Right atrium auricular region (tissue), 2 donors: ENCODE data around the gene FGFRL1. TPM values are rescaled to one million over a fixed set of nuclear protein-coding genes. Genes with fewer than 3 reads are reported as not detected.
"Not testable (repeated sequence)": the region's sequence is repeated elsewhere in the genome, so short reads cannot be mapped to it uniquely, and the experiment has no call there.

Experiments used
- DNase-seq: peaks from one replicate; pipeline ENCODE4 v3.0.0-alpha.2; 2019; ENCODE audit warnings: low spot score
- H3K27ac ChIP-seq, 2 donors: fragments of 200-600 bp; sonication (generic); 1 replicate in 1 of 2; 2 replicates in 1 of 2; pipeline ENCODE4 v1.5.1; 2016 to 2019
- H3K27me3 ChIP-seq, 2 donors: fragments of 200-600 bp; sonication (generic); one replicate each; pipeline versions ENCODE4 v1.5.1 to v1.6.0; 2017 to 2019
- H3K36me3 ChIP-seq: fragments of 200-600 bp; sonication (generic); one replicate; pipeline ENCODE4 v1.5.1; 2016
- H3K4me1 ChIP-seq, 2 donors: fragments of 200-600 bp; sonication (generic); one replicate each; pipeline versions ENCODE4 v1.5.1 to v1.6.0; 2017 to 2019
- H3K4me3 ChIP-seq, 2 donors: fragments of 200-600 bp; sonication (generic); 1 replicate in 1 of 2; 2 replicates in 1 of 2; pipeline ENCODE4 v1.5.1; 2017 to 2019; ENCODE audit warnings: mild to moderate bottlenecking in 1 of 2, moderate library complexity in 1 of 2
- H3K9me3 ChIP-seq, 2 donors: fragments of 200-600 bp; sonication (generic); one replicate each; pipeline ENCODE4 v1.5.1; 2019
- total RNA-seq, 2 donors: library from RNA; depleted of rRNA; stranded (reverse); fragments of >200 nt; gene quantifications; one replicate each; pipeline ENCODE4 v1.1.0, GENCODE V29; 2016
- TF ChIP-seq, protein P1 (sequence below), 2 donors: fragments of 200-600 bp; sonication (generic); IDR thresholded peaks; one replicate each; pipeline ENCODE4 v1.5.1; 2019; ENCODE audit warnings: antibody characterized with exemption in 2 of 2

Gene FGFRL1
- total RNA-seq, 2 donors from 2014 or later = 30.3 to 47.1 TPM

- H3K9me3 ChIP-seq = no peaks in the 10 kb centered on the region
- H3K4me1 ChIP-seq = peaks cover 0 to 42% of the 10 kb centered on the region in 2 donors
- no peaks in the 10 kb centered on the region for H3K36me3 ChIP-seq
- TF ChIP-seq, protein P1, sequence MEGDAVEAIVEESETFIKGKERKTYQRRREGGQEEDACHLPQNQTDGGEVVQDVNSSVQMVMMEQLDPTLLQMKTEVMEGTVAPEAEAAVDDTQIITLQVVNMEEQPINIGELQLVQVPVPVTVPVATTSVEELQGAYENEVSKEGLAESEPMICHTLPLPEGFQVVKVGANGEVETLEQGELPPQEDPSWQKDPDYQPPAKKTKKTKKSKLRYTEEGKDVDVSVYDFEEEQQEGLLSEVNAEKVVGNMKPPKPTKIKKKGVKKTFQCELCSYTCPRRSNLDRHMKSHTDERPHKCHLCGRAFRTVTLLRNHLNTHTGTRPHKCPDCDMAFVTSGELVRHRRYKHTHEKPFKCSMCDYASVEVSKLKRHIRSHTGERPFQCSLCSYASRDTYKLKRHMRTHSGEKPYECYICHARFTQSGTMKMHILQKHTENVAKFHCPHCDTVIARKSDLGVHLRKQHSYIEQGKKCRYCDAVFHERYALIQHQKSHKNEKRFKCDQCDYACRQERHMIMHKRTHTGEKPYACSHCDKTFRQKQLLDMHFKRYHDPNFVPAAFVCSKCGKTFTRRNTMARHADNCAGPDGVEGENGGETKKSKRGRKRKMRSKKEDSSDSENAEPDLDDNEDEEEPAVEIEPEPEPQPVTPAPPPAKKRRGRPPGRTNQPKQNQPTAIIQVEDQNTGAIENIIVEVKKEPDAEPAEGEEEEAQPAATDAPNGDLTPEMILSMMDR (IDR thresholded peaks at IDR 0.05) = no peak
- DNase-seq = no peak
- peaks cover 0 to 8% of the 10 kb centered on the region in 2 donors for H3K27me3 ChIP-seq
- H3K27ac ChIP-seq = peak overlapping the region in 1 of 2 donors; percentile 63
- no peak overlapping the region for H3K4me3 ChIP-seq
These were observed 33.2 kb downstream of the FGFRL1 start for GRCh38 chr4:1044469-1045192.

GRCh38 chr4:1045193-1045594, 33.8 kb downstream of the FGFRL1 start:
- Histone ChIP-seq H3K4me3 (no peak overlapping the region), H3K36me3 (no peaks in the 10 kb centered on the region), H3K27ac (no peak overlapping the region), H3K9me3 (no peaks in the 10 kb centered on the region), H3K4me1 (peaks cover 0 to 42% of the 10 kb centered on the region in 2 donors), H3K27me3 (peaks cover 0 to 8% of the 10 kb centered on the region in 2 donors)
- TF ChIP-seq, protein P1 (IDR thresholded peaks at IDR 0.05) = no peak
- DNase-seq = no peak

DNA sequence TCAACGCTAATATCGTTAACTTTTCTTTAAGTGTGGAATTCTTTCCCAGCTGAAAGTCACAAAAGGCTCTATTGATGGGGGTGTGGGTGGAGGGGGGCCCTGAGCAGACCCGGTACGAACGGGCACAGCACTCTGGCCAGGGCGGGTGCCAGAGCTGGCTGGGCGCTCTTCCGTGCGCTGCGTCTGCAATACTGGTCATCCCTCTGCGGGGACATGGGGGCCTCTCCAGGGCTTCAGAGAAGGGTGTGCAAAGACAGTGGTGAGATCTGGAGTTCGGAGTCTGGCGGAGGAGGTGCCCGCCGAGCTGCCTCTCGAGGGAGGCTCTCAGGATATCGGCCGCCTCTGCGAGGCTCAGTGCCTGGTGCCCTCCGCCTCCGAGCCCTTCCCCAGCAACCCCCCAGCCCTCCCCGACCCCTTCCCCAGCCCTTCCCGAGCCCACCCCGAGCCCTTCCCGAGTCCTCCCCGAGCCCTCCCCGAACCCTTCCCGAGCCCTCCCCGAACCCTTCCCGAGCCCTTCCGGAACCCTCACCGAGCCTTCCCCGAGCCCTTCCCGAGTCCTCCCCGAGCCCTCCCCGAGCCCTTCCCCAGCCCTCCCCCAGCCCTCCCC, 34.3 kb downstream of the FGFRL1 start:
- Histone ChIP-seq H3K4me1 (peaks cover 0 to 42% of the 10 kb centered on the region in 2 donors), H3K27ac (no peak overlapping the region), H3K27me3 (peaks cover 0 to 8% of the 10 kb centered on the region in 2 donors), H3K9me3 (no peaks in the 10 kb centered on the region), H3K36me3 (no peaks in the 10 kb centered on the region), H3K4me3 (no peak overlapping the region)
- DNase-seq = no peak
- TF ChIP-seq, protein P1 (IDR thresholded peaks at IDR 0.05) = no peak

- not testable (repeated sequence) for H3K27me3 ChIP-seq, H3K27ac ChIP-seq
These were observed 35.2 kb downstream of the FGFRL1 start for GRCh38 chr4:1046581-1047011.

GRCh38 chr4:1047106-1047975, 35.9 kb downstream of the FGFRL1 start:
- H3K27me3 ChIP-seq = peaks cover 0 to 8% of the 10 kb centered on the region in 2 donors
- no peak for DNase-seq
- TF ChIP-seq, protein P1 (IDR thresholded peaks at IDR 0.05) = no peak
- no peaks in the 10 kb centered on the region for H3K9me3 ChIP-seq
- peak overlapping the region in 1 of 2 donors; percentile 21 for H3K4me3 ChIP-seq
- no peak overlapping the region for H3K27ac ChIP-seq
- H3K4me1 ChIP-seq = peaks cover 0 to 30% of the 10 kb centered on the region in 2 donors
- H3K36me3 ChIP-seq = no peaks in the 10 kb centered on the region

More at GRCh38 chr4:1046581-1047011, 35.2 kb downstream of the FGFRL1 start:
- not testable (repeated sequence) for DNase-seq, H3K9me3 ChIP-seq, H3K36me3 ChIP-seq
- peaks cover 0 to 35% of the 10 kb centered on the region in 2 donors for H3K4me1 ChIP-seq
- peak overlapping the region in 1 of 2 donors; percentile 21 for H3K4me3 ChIP-seq
